ENCODE results near the gene STARD8. TPM values are rescaled to one million over a fixed set of nuclear protein-coding genes. Genes with fewer than 3 reads are reported as not detected.
A peak's percentile ranks its signal among the peaks of the same experiment; 100 is the strongest.

STARD8 gene
- total and polyA plus RNA-seq, 5 experiments from 2014 or later, result 0.14 to 0.31 TPM; not detected in 3

- Mint-ChIP-seq H3K27me3 (no peaks in the 10 kb centered on the region), H3K9me3 (no peaks in the 10 kb centered on the region), H3K27ac (no peak overlapping the region), H3K4me3 (no peak overlapping the region), H3K36me3 (no peaks in the 10 kb centered on the region), H3K4me1 (peaks cover 0 to 2% (median 0%) of the 10 kb centered on the region in 4 donors)
- no peak for DNase-seq
- no peak for ATAC-seq
- POLR2A ChIA-PET, result no interaction called here
Measured at GRCh38 chrX:68717663-68718442, 70.4 kb downstream of the STARD8 start.

- no peaks in the 10 kb centered on the region for H3K9me3 Mint-ChIP-seq
- H3K27me3 Mint-ChIP-seq, result no peaks in the 10 kb centered on the region
- no peak overlapping the region for H3K4me3 Mint-ChIP-seq
- no peak overlapping the region for H3K27ac Mint-ChIP-seq
- no peaks in the 10 kb centered on the region for H3K36me3 Mint-ChIP-seq
- DNase-seq, result no peak
- POLR2A ChIA-PET, result no interaction called here
- peaks cover 0 to 2% (median 0%) of the 10 kb centered on the region in 4 donors for H3K4me1 Mint-ChIP-seq
- no peak for ATAC-seq
Measured at GRCh38 chrX:68718443-68718820, 71.0 kb downstream of the STARD8 start.

GRCh38 chrX:68719181-68719903, 71.9 kb downstream of the STARD8 start:
- Mint-ChIP-seq H3K36me3 (no peaks in the 10 kb centered on the region), H3K9me3 (no peaks in the 10 kb centered on the region), H3K4me3 (no peak overlapping the region), H3K27me3 (no peaks in the 10 kb centered on the region), H3K4me1 (no peaks in the 10 kb centered on the region), H3K27ac (no peak overlapping the region)
- no peak for ATAC-seq
- no peak for DNase-seq
- POLR2A ChIA-PET, result no interaction called here

- Mint-ChIP-seq H3K27ac (no peak overlapping the region), H3K27me3 (peaks cover 0 to 3% (median 0%) of the 10 kb centered on the region in 5 donors), H3K4me1 (no peaks in the 10 kb centered on the region), H3K9me3 (no peaks in the 10 kb centered on the region), H3K36me3 (no peaks in the 10 kb centered on the region), H3K4me3 (no peak overlapping the region)
- POLR2A ChIA-PET, result no interaction called here
- DNase-seq, result no peak
- no peak for ATAC-seq
Measured at GRCh38 chrX:68719904-68720614, 72.6 kb downstream of the STARD8 start.

GRCh38 chrX:68720851-68721250, 73.4 kb downstream of the STARD8 start:
- no peak overlapping the region for H3K27ac Mint-ChIP-seq
- H3K27me3 Mint-ChIP-seq, result peaks cover 0 to 3% (median 0%) of the 10 kb centered on the region in 5 donors
- DNase-seq, result no peak
- H3K9me3 Mint-ChIP-seq, result no peaks in the 10 kb centered on the region
- ATAC-seq, result no peak
- no peak overlapping the region for H3K4me3 Mint-ChIP-seq
- POLR2A ChIA-PET, result no interaction called here
- no peaks in the 10 kb centered on the region for H3K4me1 Mint-ChIP-seq
- H3K36me3 Mint-ChIP-seq, result no peaks in the 10 kb centered on the region

- POLR2A ChIA-PET, result no interaction called here
- ATAC-seq, result no peak
- Mint-ChIP-seq H3K27ac (no peak overlapping the region), H3K9me3 (no peaks in the 10 kb centered on the region), H3K4me1 (no peaks in the 10 kb centered on the region), H3K4me3 (no peak overlapping the region), H3K27me3 (peaks cover 0 to 4% (median 0%) of the 10 kb centered on the region in 5 donors), H3K36me3 (no peaks in the 10 kb centered on the region)
- no peak for DNase-seq
Measured at GRCh38 chrX:68721546-68721945, 74.1 kb downstream of the STARD8 start.

- Mint-ChIP-seq H3K9me3 (no peaks in the 10 kb centered on the region), H3K4me3 (no peak overlapping the region), H3K36me3 (no peaks in the 10 kb centered on the region), H3K27me3 (peaks cover 0 to 6% (median 0%) of the 10 kb centered on the region in 5 donors), H3K27ac (no peak overlapping the region), H3K4me1 (no peaks in the 10 kb centered on the region)
- DNase-seq (no peak), ATAC-seq (no peak)
- POLR2A ChIA-PET, result no interaction called here
Measured at GRCh38 chrX:68721991-68722860, 74.8 kb downstream of the STARD8 start.

GRCh38 chrX:68723491-68724155, 76.2 kb downstream of the STARD8 start:
- Mint-ChIP-seq H3K9me3 (no peaks in the 10 kb centered on the region), H3K4me3 (no peak overlapping the region), H3K4me1 (no peaks in the 10 kb centered on the region), H3K36me3 (no peaks in the 10 kb centered on the region), H3K27me3 (peaks cover 0 to 8% (median 0%) of the 10 kb centered on the region in 5 donors), H3K27ac (no peak overlapping the region)
- ATAC-seq (no peak), DNase-seq (no peak)
- POLR2A ChIA-PET, result no interaction called here

GRCh38 chrX:68724531-68725020, 77.1 kb downstream of the STARD8 start:
- no peak for ATAC-seq
- H3K4me3 Mint-ChIP-seq, result no peak overlapping the region
- POLR2A ChIA-PET, result interaction anchor here (0.7 kb wide), 1 partner anchor 26 kb away, joined by 3 read pairs; no protein-coding TSS in a partner anchor
- DNase-seq, result no peak
- H3K36me3 Mint-ChIP-seq, result no peaks in the 10 kb centered on the region
- peak overlapping the region in 1 of 10 donors; percentile 21 for H3K27ac Mint-ChIP-seq
- no peaks in the 10 kb centered on the region for H3K9me3 Mint-ChIP-seq
- H3K4me1 Mint-ChIP-seq, result no peaks in the 10 kb centered on the region
- H3K27me3 Mint-ChIP-seq, result peaks cover 0 to 8% (median 0%) of the 10 kb centered on the region in 5 donors

- POLR2A ChIA-PET, result no interaction called here
- Mint-ChIP-seq H3K27me3 (peaks cover 0 to 8% (median 0%) of the 10 kb centered on the region in 5 donors), H3K9me3 (no peaks in the 10 kb centered on the region), H3K4me1 (no peaks in the 10 kb centered on the region), H3K36me3 (no peaks in the 10 kb centered on the region), H3K4me3 (no peak overlapping the region), H3K27ac (no peak overlapping the region)
- ATAC-seq, result no peak
- DNase-seq, result no peak
Measured at GRCh38 chrX:68725756-68726365, 78.4 kb downstream of the STARD8 start.

GRCh38 chrX:68726366-68726765, 78.9 kb downstream of the STARD8 start:
- ATAC-seq, result no peak
- H3K9me3 Mint-ChIP-seq, result no peaks in the 10 kb centered on the region
- H3K4me3 Mint-ChIP-seq, result no peak overlapping the region
- no peak overlapping the region for H3K27ac Mint-ChIP-seq
- peaks cover 0 to 8% (median 0%) of the 10 kb centered on the region in 5 donors for H3K27me3 Mint-ChIP-seq
- H3K4me1 Mint-ChIP-seq, result no peaks in the 10 kb centered on the region
- DNase-seq, result no peak
- POLR2A ChIA-PET, result no interaction called here
- no peaks in the 10 kb centered on the region for H3K36me3 Mint-ChIP-seq
